PFSK-1 (cell line): ENCODE data around the gene PKDCC.

ENCODE experiments used
- FOXP2 ChIP-seq: optimal IDR thresholded peaks from 2 replicates; pipeline ENCODE3; 2011; ENCODE audit warnings: borderline replicate concordance, control low read depth, inconsistent platforms; ENCODE audit not compliant: insufficient read depth; ENCODE audit errors: extremely low read length, extremely low read depth
- POLR2AphosphoS5 ChIP-seq: IDR thresholded peaks from 2 replicates; pipeline ENCODE4 v1.6.1; 2012; ENCODE audit warnings: low read depth, mild to moderate bottlenecking, control low read depth, low read length, moderate library complexity
- SIN3A ChIP-seq: IDR thresholded peaks from 2 replicates; pipeline ENCODE4 v1.6.1; 2012; ENCODE audit warnings: mild to moderate bottlenecking, low read length, moderate library complexity, borderline replicate concordance; ENCODE audit not compliant: insufficient read depth
- TAF1 ChIP-seq: IDR thresholded peaks from 2 replicates; pipeline ENCODE4 v1.6.1; 2012; ENCODE audit warnings: low read length, control low read depth, borderline replicate concordance; ENCODE audit not compliant: insufficient read depth
- TF ChIP-seq, protein P1 (sequence below), 2 experiments: IDR thresholded peaks; 2 replicates each; pipeline versions ENCODE4 v1.6.1 to v1.8.0; 2011 to 2012; ENCODE audit warnings: low read depth in 2 of 2, low read length in 2 of 2, control low read depth in 1 of 2, inconsistent platforms in 1 of 2, mild to moderate bottlenecking in 1 of 2, moderate library complexity in 1 of 2; ENCODE audit not compliant: insufficient read depth in 1 of 2

The PKDCC gene

DNA sequence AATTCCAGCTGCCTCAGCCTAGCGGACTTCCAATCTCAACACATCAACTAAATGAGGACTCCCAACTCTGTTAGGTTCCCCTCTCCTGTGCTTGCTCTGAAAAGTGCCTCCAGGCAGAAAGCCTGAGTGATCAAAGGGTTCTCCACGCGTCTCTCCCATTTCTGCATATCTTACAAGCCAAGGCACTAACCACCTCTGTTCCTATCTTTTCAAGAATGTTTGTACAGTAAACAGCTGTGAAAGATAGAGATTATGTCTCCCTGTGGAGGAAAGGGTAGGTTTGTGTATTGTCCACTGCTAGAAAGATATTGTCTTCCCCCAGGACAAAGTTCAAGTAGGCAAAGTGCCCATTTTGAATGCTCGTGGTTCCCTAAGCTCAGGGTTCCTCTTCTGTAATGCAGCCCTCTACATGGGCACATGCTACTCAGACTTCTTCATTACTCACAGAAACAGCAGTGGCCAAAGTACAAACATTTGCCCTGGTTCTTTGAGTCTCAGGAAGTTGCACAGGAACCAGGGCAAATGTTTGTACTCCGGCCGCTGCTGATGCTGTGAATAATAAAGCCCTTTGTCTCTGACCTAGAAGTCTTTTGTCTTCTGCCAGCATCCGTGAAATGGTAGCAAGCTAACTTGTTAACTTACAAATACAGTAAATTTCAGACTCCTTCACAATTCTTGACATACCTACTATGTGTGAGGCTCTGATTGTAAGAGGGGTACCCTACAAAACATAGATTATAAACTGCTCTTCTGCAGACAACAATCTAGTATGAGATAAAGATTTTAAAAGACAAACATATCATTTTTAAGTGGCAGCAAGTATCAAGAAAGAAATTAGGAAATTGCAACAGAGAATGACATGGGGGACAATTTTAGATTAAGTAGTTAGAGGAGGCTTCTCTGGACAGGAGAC, 44.5 kb downstream of the PKDCC start:
- TF ChIP-seq, protein P1, sequence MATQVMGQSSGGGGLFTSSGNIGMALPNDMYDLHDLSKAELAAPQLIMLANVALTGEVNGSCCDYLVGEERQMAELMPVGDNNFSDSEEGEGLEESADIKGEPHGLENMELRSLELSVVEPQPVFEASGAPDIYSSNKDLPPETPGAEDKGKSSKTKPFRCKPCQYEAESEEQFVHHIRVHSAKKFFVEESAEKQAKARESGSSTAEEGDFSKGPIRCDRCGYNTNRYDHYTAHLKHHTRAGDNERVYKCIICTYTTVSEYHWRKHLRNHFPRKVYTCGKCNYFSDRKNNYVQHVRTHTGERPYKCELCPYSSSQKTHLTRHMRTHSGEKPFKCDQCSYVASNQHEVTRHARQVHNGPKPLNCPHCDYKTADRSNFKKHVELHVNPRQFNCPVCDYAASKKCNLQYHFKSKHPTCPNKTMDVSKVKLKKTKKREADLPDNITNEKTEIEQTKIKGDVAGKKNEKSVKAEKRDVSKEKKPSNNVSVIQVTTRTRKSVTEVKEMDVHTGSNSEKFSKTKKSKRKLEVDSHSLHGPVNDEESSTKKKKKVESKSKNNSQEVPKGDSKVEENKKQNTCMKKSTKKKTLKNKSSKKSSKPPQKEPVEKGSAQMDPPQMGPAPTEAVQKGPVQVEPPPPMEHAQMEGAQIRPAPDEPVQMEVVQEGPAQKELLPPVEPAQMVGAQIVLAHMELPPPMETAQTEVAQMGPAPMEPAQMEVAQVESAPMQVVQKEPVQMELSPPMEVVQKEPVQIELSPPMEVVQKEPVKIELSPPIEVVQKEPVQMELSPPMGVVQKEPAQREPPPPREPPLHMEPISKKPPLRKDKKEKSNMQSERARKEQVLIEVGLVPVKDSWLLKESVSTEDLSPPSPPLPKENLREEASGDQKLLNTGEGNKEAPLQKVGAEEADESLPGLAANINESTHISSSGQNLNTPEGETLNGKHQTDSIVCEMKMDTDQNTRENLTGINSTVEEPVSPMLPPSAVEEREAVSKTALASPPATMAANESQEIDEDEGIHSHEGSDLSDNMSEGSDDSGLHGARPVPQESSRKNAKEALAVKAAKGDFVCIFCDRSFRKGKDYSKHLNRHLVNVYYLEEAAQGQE (IDR thresholded peaks at IDR 0.05; ENCODE audit: insufficient read depth in 1 of 2, low read depth in 2 of 2, low read length in 2 of 2), result no peak
- no peak for TF ChIP-seq SIN3A
- no peak for TF ChIP-seq POLR2AphosphoS5
- TF ChIP-seq TAF1, result no peak
- no peak for TF ChIP-seq FOXP2

DNA sequence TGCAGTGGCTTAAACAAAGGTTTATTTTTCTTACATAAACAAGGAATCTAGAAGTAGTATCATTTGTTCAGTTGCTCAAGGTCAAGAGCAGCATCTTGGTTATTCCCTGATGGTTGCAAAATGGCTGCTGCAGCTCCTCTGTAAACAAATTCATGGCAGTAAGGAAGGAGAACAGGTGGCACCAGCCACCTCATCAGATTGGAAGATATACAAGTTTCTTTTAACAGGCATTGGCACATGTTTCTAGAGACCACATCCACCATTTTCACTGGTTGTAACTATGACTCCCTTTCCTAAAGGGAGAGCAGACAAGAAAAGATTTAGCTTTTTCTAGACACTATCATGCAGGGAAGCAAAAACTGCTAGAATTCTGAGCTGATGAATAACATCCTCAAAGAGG, 46.3 kb downstream of the PKDCC start:
- TF ChIP-seq SIN3A (no peak), TAF1 (no peak), POLR2AphosphoS5 (no peak), FOXP2 (no peak)
- TF ChIP-seq, protein P1 (IDR thresholded peaks at IDR 0.05; ENCODE audit: insufficient read depth in 1 of 2, low read depth in 2 of 2, low read length in 2 of 2), result no peak

DNA sequence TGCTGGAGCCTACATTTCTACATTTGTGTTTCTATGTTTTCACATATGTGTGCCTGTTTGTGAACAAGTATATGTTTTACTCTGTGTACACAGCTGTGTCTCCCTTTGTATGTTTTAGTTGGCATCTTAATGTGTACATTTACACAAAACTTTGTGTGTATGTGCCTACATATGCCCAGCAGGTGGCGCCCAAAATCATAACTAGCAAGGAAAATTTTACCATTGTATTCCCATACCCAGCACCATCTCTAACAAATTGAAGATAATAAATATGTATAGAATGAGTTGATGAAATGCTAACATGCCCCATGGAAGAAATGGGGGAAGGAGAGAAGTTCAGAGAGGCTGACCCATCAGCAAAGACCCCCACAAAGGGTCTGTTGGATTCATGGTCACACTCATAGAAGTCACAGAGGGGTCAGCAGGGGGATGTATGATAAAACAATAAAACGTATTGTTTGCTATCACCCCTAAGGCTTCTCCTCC, 48.1 kb downstream of the PKDCC start:
- TF ChIP-seq, protein P1 (IDR thresholded peaks at IDR 0.05; ENCODE audit: insufficient read depth in 1 of 2, low read depth in 2 of 2, low read length in 2 of 2), result no peak
- TF ChIP-seq POLR2AphosphoS5 (no peak), SIN3A (no peak), TAF1 (no peak), FOXP2 (no peak)

DNA sequence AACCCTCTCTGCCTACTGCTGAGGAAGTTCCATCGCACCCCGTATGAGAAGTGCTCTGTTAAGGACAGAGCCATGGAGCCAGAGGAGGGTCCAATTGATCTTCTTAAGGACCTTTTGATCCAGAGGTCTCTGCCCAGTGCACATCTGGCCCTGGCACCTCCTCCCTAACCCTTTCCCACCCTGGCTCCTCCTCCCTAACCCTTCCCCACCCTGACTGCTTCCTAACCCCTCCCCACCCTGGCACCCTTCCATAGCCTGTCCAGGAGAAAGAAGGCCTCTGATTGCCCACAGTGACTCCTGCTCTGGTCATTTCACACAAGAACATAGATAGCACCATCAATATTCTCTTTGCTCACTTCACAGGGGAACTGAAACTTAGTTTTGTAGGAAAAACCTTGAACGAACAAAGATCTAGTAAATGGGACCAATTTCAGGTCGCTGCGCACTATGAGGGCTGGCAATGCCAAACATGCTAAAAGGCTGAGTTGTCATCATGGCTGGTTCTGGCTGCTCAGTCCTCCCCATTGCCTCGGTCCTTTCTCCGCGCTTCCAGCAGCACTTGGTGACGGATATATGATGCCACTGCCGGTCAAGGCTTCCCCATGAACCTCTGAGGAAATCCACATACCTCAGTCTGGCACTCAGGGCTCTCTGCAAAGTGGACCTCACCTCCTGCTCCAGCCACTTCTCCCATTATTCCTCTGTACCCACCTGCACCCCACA, 49.2 kb downstream of the PKDCC start:
- TF ChIP-seq TAF1, result no peak
- no peak for TF ChIP-seq FOXP2
- TF ChIP-seq, protein P1 (IDR thresholded peaks at IDR 0.05; ENCODE audit: insufficient read depth in 1 of 2, low read depth in 2 of 2, low read length in 2 of 2), result no peak
